Measurements from ENCODE around the gene GFI1B.

GRCh38 chr9:132947756-132948155 is 30.7 kb upstream of the GFI1B start:
- TF ChIP-seq CTCF (IDR thresholded peaks at IDR 0.05; ENCODE audit: insufficient read depth, low read depth, low read length) = no peak
- TF ChIP-seq EZH2 (IDR thresholded peaks at IDR 0.05; ENCODE audit: insufficient read depth, low read length) = no peak
